Esophagus squamous epithelium (tissue), 5 donors: ENCODE results near the gene ME2. TPM values are rescaled to one million over a fixed set of nuclear protein-coding genes. Genes with fewer than 3 reads are reported as not detected.
"Not testable (repeated sequence)": the region's sequence is repeated elsewhere in the genome, so short reads cannot be mapped to it uniquely, and the experiment has no call there.

Experiments
- DNase-seq: peaks from one replicate; lab custom pipeline; 2025; lab: John Stamatoyannopoulos, UW
- H3K27ac ChIP-seq, 4 donors: fragments of 200-600 bp; sonication (generic); one replicate each; pipeline ENCODE4 v1.5.1; 2016 to 2019; ENCODE audit warnings: mild to moderate bottlenecking in 1 of 4
- H3K27me3 ChIP-seq, 4 donors: fragments of 200-600 bp; sonication (generic); 1 replicate in 3 of 4; 2 replicates in 1 of 4; pipeline versions ENCODE4 v1.5.1 to v1.6.0; 2017 to 2021; ENCODE audit warnings: antibody characterized with exemption in 1 of 4
- H3K36me3 ChIP-seq, 3 donors: fragments of 200-600 bp; sonication (generic); one replicate each; pipeline ENCODE4 v1.5.1; 2016 to 2019
- H3K4me1 ChIP-seq, 3 donors: fragments of 200-600 bp; sonication (generic); one replicate each; pipeline ENCODE4 v1.5.1; 2017 to 2019
- H3K4me3 ChIP-seq, 4 donors: fragments of 200-600 bp; sonication (generic); 1 replicate in 3 of 4; 2 replicates in 1 of 4; pipeline ENCODE4 v1.5.1; 2016 to 2019; ENCODE audit warnings: mild to moderate bottlenecking in 2 of 4, moderate library complexity in 1 of 4
- H3K9me3 ChIP-seq, 3 donors: fragments of 200-600 bp; sonication (generic); one replicate each; pipeline ENCODE4 v1.5.1; 2016 to 2019
- POLR2A ChIP-seq, 4 donors: fragments of 450-650 bp; IDR thresholded peaks; one replicate each; pipeline ENCODE4 v1.6.1; 2017; ENCODE audit warnings: antibody characterized with exemption in 4 of 4, mild to moderate bottlenecking in 4 of 4, moderate library complexity in 3 of 4
- WGBS, 2 donors: methylation state at CpG; one replicate each; pipeline ENCODE4 v1.1.5; 2018; 5-methylcytosine and 5-hydroxymethylcytosine counted together
- intact Hi-C: fragments of 100-400 bp; cut with DNase I; formaldehyde crosslinking; loops from one replicate; pipeline ENCODE4 v1.15.0; 2022
- total RNA-seq, 4 donors: library from RNA; depleted of rRNA; stranded (reverse); fragments of >200 nt; gene quantifications; one replicate each; pipeline ENCODE4 v1.1.0, GENCODE V29; 2016
- TF ChIP-seq, protein P1 (sequence below), 6 experiments: fragments of 450-650 bp in 4 of 6; fragments of 200-600 bp in 2 of 6; sonication (generic) in 2 of 6; IDR thresholded peaks; one replicate each; pipeline ENCODE4 v1.5.1; 2016 to 2019; ENCODE audit warnings: antibody characterized with exemption in 6 of 6, mild to moderate bottlenecking in 4 of 6, moderate library complexity in 4 of 6
- donor health status: DM: yes; HTN: yes; CAD: no.

The ME2 gene
- total RNA-seq, 4 donors from 2014 or later, result 18.5 to 32.2 (median 25.5) TPM

GRCh38 chr18:50879302-50880118 is 592 bp downstream of the ME2 start:
- intact Hi-C loops, result no loop called here
- peak overlapping the region; percentile 95 to 98 (median 97) for H3K27ac ChIP-seq
- TF ChIP-seq, protein P1, sequence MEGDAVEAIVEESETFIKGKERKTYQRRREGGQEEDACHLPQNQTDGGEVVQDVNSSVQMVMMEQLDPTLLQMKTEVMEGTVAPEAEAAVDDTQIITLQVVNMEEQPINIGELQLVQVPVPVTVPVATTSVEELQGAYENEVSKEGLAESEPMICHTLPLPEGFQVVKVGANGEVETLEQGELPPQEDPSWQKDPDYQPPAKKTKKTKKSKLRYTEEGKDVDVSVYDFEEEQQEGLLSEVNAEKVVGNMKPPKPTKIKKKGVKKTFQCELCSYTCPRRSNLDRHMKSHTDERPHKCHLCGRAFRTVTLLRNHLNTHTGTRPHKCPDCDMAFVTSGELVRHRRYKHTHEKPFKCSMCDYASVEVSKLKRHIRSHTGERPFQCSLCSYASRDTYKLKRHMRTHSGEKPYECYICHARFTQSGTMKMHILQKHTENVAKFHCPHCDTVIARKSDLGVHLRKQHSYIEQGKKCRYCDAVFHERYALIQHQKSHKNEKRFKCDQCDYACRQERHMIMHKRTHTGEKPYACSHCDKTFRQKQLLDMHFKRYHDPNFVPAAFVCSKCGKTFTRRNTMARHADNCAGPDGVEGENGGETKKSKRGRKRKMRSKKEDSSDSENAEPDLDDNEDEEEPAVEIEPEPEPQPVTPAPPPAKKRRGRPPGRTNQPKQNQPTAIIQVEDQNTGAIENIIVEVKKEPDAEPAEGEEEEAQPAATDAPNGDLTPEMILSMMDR (IDR thresholded peaks at IDR 0.05), result no peak
- TF ChIP-seq POLR2A (IDR thresholded peaks at IDR 0.05), result no peak
- no peaks in the 10 kb centered on the region for H3K36me3 ChIP-seq
- H3K4me1 ChIP-seq, result peaks cover 8 to 33% (median 12%) of the 10 kb centered on the region in 3 donors
- no peaks in the 10 kb centered on the region for H3K9me3 ChIP-seq
- H3K4me3 ChIP-seq, result peak overlapping the region; percentile 80 to 88 (median 84)
- no peak for DNase-seq
- WGBS, 2 donors, result 0% methylated on average over 12 to 16 of the region's 61 CpGs
- H3K27me3 ChIP-seq, result no peaks in the 10 kb centered on the region

DNA sequence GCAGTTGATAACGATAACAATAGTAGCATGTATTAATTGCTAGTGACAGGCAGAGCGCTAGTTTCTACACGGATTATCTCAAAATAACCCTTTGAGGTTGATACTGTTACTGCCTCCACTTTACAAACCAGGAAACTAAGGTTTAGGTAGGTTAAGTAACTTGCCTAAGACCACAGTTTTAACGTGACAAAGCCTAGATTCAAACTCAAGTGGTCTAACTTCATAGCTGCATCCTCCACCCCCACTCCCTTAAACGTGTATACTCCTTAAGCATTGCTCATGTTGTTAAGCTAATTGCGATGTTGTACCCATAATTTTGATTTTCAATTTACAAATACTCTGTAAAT is 1.2 kb downstream of the ME2 start:
- no peak for DNase-seq
- no peaks in the 10 kb centered on the region for H3K9me3 ChIP-seq
- peak overlapping the region in 3 of 4 donors; percentile 95 to 98 (median 97) for H3K27ac ChIP-seq
- H3K4me3 ChIP-seq, result peak overlapping the region in 3 of 4 donors; percentile 80 to 88 (median 86)
- H3K27me3 ChIP-seq, result no peaks in the 10 kb centered on the region
- peaks cover 8 to 33% (median 12%) of the 10 kb centered on the region in 3 donors for H3K4me1 ChIP-seq
- TF ChIP-seq, protein P1 (IDR thresholded peaks at IDR 0.05), result no peak
- WGBS, 2 donors, result 19 to 23% methylated on average over 6 of the region's 6 CpGs
- intact Hi-C loops, result no loop called here
- no peaks in the 10 kb centered on the region for H3K36me3 ChIP-seq

- WGBS, 2 donors, result 89 to 91% methylated on average over 9 of the region's 9 CpGs
- peaks cover 8 to 33% (median 12%) of the 10 kb centered on the region in 3 donors for H3K4me1 ChIP-seq
- H3K27me3 ChIP-seq, H3K36me3 ChIP-seq, intact Hi-C loops, DNase-seq, H3K4me3 ChIP-seq, H3K27ac ChIP-seq, H3K9me3 ChIP-seq: not testable (repeated sequence)
Observed at GRCh38 chr18:50880944-50881343, 2.0 kb downstream of the ME2 start.

- DNase-seq, result no peak
- Histone ChIP-seq H3K27ac (no peak overlapping the region), H3K4me1 (peaks cover 0 to 4% (median 0%) of the 10 kb centered on the region in 3 donors), H3K4me3 (no peak overlapping the region), H3K27me3 (no peaks in the 10 kb centered on the region), H3K9me3 (peaks cover 0 to 3% (median 0%) of the 10 kb centered on the region in 3 donors), H3K36me3 (peaks cover 0 to 10% (median 0%) of the 10 kb centered on the region in 3 donors)
- TF ChIP-seq, protein P1 (IDR thresholded peaks at IDR 0.05), result no peak
- no peak for TF ChIP-seq POLR2A (IDR thresholded peaks at IDR 0.05)
- WGBS, 2 donors, result 92 to 94% methylated on average over 5 to 7 of the region's 7 CpGs
- intact Hi-C loops, result no loop called here
Observed at GRCh38 chr18:50886929-50887328, 8.0 kb downstream of the ME2 start.

DNA sequence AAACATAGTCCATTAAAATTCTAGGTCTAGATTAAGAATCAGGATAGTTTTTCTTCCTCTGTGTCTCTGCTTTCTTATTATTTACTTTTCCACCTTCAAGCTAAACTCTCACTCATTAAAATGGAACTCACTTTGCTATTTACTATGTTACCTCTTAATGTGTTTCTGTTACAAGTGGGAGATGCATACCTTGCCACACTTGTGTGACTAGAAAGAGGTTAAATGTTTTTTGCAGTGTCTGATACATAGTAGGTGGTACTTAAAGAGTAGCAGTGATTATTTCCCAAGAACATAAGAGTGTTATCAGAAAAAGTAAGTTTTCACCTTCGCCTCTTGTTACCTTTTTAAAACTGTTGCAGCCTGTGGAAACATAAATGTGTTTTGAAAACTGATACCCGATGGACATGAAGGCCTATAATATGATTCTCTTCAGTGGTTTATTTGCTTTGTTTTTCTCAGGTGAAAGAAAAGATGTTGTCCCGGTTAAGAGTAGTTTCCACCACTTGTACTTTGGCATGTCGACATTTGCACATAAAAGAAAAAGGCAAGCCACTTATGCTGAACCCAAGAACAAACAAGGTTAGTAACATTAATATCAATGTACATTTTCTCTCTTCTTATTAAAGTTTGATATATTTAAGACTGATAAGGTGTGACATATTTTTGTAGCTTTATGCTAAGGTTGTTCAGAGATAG is 16.6 kb downstream of the ME2 start:
- Histone ChIP-seq H3K4me3 (no peak overlapping the region), H3K4me1 (no peaks in the 10 kb centered on the region), H3K9me3 (no peaks in the 10 kb centered on the region), H3K36me3 (peaks cover 0 to 34% (median 0%) of the 10 kb centered on the region in 3 donors), H3K27ac (no peak overlapping the region), H3K27me3 (no peaks in the 10 kb centered on the region)
- intact Hi-C loops, result no loop called here
- no peak for TF ChIP-seq POLR2A (IDR thresholded peaks at IDR 0.05)
- TF ChIP-seq, protein P1 (IDR thresholded peaks at IDR 0.05), result no peak
- 85 to 88% methylated on average over 4 of the region's 4 CpGs for WGBS, 2 donors
- no peak for DNase-seq
